Measurements from ENCODE around the gene GMCL1. TPM values are rescaled to one million over a fixed set of nuclear protein-coding genes. Genes with fewer than 3 reads are reported as not detected.

GMCL1 gene
- total and polyA plus RNA-seq, 9 of the 15 experiments (the other 6 are each of a cell fraction or from before 2014, with no cell fraction given) = 7.0 to 27.3 (median 15.4) TPM

- ChIA-PET POLR2A (interaction anchor here (0.7 to 1.6 kb wide), 2 partner anchors 11 to 84 kb away, joined by 3 to 7 read pairs; no protein-coding TSS in a partner anchor), CTCF (ENCODE audit: low intra/inter-chr PET ratio) (no interaction called here)
- WGBS (ENCODE audit: insufficient coverage, low coverage, missing lambda C conversion rate) = 58% methylated on average over 5 of the region's 5 CpGs
- TF ChIP-seq POU5F1 (IDR thresholded peaks at IDR 0.05; ENCODE audit: borderline replicate concordance, low read depth, low read length, partially characterized antibody) = no peak
- no peak for TF ChIP-seq CSDE1 (IDR thresholded peaks at IDR 0.05)
- TF ChIP-seq ZNF197 (CRISPR knock-in tag; IDR thresholded peaks at IDR 0.05; ENCODE audit: low read depth) = no peak
- TF ChIP-seq LEF1 (IDR thresholded peaks at IDR 0.05) = no peak
- no peak for TF ChIP-seq NONO (IDR thresholded peaks at IDR 0.05; ENCODE audit: low read depth in 2 of 2, low read length in 1 of 2)
- TF ChIP-seq DMBX1 (CRISPR knock-in tag; IDR thresholded peaks at IDR 0.05; ENCODE audit: borderline replicate concordance) = no peak
- no peak for TF ChIP-seq PATZ1 (CRISPR knock-in tag; IDR thresholded peaks at IDR 0.05; ENCODE audit: borderline replicate concordance)
- no peak for TF ChIP-seq MXI1 (IDR thresholded peaks at IDR 0.05; ENCODE audit: low read depth, low read length)
- TF ChIP-seq TRIM24 (IDR thresholded peaks at IDR 0.05) = no peak
- no peak for TF ChIP-seq ZNF354B (CRISPR knock-in tag; IDR thresholded peaks at IDR 0.05)
- no peak for TF ChIP-seq ESRRA (IDR thresholded peaks at IDR 0.05; ENCODE audit: borderline replicate concordance, low read depth)
- no peak for TF ChIP-seq NCOA1 (IDR thresholded peaks at IDR 0.05; ENCODE audit: low read depth)
- TF ChIP-seq NR4A1 (CRISPR knock-in tag; IDR thresholded peaks at IDR 0.05) = no peak
- TF ChIP-seq NR4A1 (tag; IDR thresholded peaks at IDR 0.05) = no peak
- TF ChIP-seq LARP7 (IDR thresholded peaks at IDR 0.05) = no peak
- Histone ChIP-seq H3K27ac (ENCODE audit: extremely low read depth, low read depth, low read length) (no peak overlapping the region), H3K4me3 (no peak overlapping the region), H3K9ac (ENCODE audit: insufficient read depth in 1 of 2, low read depth in 2 of 2, low read length in 2 of 2) (no peak overlapping the region), H3K27me3 (ENCODE audit: control insufficient read depth in 2 of 2, insufficient read depth in 2 of 2, low read length in 2 of 2) (no peaks in the 10 kb centered on the region), H3K79me2 (ENCODE audit: control insufficient read depth, insufficient read depth, low read length) (peaks cover 59% of the 10 kb centered on the region), H3K9me3 (replicated peaks; ENCODE audit: control insufficient read depth, insufficient read depth, low read depth, low read length) (no peaks in the 10 kb centered on the region), H3K4me1 (replicated peaks in 1 of 2; ENCODE audit: control insufficient read depth in 2 of 2, insufficient read depth in 2 of 2, low read length in 2 of 2) (peaks cover 5 to 6% of the 10 kb centered on the region in 2 experiments; a peak in 4 of 5 replicates), H3K9me1 (ENCODE audit: control insufficient read depth, insufficient read depth, low read length) (no peaks in the 10 kb centered on the region), H3K36me3 (ENCODE audit: control insufficient read depth, insufficient read depth, low read length) (peaks cover 52% of the 10 kb centered on the region), H3K4me2 (ENCODE audit: insufficient read depth, low read length) (no peak overlapping the region), H2AFZ (ENCODE audit: low read depth, low read length) (no peak overlapping the region), H4K20me1 (replicated peaks; ENCODE audit: control insufficient read depth, insufficient read depth, low read length) (no peaks in the 10 kb centered on the region)
- no TSS peak for BruUV-seq (replicated peaks)
- no peak for DNase-seq (ENCODE audit: extremely low read depth in 1 of 4, low spot score in 3 of 4)
- ATAC-seq = no peak
- intact Hi-C loops (cut with micrococcal nuclease) = no loop called here
- no peak for FAIRE-seq
- in situ Hi-C loops (cut with MboI) = no loop called here
These were observed 6.9 kb downstream of the GMCL1 start for GRCh38 chr2:69836316-69836715.
